HG02885 (cell line): ENCODE measurements around the gene PRKCA.

Experiments
- ATAC-seq: cut with Tn5 transposase; IDR thresholded peaks from one replicate; pipeline ENCODE4 v1.9.1; 2021; ENCODE audit warnings: mild to moderate bottlenecking; ENCODE audit not compliant: unreplicated experiment, poor library complexity

Gene PRKCA

DNA sequence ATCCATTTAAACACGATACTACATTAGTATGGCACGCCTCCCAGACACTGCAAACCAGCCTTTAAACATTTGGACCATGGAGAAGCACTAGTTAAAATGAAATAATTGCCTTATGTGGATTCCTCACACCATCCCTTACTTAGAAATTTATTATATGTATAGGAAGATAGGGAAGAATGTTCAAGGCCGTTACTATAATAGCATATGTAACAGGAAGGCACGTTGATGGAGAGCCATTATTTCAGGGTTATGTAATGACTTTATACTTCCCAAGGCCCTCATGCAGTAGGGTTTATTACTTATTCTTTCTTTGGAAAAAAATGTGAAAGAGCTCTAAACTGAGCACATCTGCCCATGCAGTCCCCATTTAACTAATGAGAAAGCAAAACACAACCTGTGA is 435.9 kb downstream of the PRKCA start:
- ATAC-seq: no peak

DNA sequence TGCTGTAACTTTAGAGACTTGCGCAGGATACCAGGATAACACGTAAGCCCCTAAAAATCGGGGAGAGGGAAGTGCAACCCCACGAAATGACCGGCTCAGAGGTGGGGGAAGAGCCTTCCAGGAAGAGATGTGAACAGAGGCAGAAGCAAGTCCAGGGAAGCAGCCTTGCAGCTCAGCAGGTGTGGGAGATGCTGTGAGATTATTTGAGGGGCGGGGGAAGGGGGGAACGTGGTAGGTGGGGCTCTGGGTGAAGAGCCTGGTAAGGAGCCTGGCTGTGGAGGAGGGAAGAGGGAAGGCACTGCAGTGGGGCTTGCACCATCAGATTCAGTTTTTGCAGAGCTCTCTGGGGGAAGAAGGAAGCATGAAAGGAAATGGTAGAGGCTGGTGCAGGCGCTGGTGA is 437.1 kb downstream of the PRKCA start:
- no peak for ATAC-seq

DNA sequence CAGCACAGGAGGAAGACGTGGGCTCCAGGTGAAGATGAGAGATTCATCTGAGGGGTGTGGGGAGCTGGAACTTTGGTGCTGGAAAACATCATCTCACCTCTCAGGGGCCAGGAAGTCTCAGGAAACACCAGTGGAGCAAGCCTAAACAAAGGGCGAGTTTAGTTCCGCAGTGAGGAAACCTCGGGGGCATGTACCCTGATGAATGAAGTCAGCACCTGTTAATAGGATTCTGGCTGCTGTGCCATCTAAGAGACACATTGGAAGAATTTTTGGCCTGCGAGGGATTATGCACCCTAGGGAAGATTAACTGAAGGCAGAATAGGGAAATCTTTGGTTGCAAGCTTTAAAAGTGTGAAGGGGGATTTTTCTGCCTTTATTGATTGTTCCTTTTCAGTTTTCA is 437.8 kb downstream of the PRKCA start:
- ATAC-seq: no peak

DNA sequence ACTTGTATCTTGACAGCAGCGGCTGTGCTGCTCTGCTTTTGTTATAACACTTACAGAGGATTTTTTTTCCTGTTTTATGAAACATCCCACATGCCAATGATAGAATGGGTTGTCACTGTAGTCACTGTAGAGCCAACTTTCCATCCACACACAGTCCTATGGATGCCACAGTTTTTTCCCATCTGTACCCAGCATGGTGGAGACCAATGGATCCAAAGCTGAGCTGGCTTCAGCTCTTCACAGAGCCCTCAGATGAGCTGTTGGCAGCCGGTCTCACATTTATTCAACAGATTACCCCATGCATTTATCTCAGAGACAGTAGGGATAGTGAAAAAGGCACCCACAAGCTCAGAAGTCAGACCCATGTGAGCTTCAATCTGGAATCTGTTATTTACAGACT is 441.1 kb downstream of the PRKCA start:
- ATAC-seq: no peak

DNA sequence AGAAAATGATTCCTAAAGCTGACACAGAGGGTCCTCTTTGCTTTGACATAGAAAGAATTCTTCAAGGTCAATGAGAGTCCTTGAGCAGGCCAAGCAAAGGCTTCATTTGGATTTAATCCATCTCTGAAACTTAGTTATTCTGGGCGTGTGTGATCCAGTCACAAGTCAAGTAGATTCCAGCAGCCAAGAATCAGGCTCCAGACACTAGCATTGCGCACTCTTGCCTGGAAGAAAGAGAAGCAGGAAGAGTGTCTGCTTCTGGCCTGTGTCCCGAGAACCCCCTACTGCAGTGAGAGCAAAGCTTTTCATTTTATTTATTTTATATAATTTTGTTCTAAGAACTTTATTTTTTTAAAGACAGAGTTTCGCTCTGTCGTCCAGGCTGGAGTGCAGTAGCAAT is 444.3 kb downstream of the PRKCA start:
- ATAC-seq: no peak

DNA sequence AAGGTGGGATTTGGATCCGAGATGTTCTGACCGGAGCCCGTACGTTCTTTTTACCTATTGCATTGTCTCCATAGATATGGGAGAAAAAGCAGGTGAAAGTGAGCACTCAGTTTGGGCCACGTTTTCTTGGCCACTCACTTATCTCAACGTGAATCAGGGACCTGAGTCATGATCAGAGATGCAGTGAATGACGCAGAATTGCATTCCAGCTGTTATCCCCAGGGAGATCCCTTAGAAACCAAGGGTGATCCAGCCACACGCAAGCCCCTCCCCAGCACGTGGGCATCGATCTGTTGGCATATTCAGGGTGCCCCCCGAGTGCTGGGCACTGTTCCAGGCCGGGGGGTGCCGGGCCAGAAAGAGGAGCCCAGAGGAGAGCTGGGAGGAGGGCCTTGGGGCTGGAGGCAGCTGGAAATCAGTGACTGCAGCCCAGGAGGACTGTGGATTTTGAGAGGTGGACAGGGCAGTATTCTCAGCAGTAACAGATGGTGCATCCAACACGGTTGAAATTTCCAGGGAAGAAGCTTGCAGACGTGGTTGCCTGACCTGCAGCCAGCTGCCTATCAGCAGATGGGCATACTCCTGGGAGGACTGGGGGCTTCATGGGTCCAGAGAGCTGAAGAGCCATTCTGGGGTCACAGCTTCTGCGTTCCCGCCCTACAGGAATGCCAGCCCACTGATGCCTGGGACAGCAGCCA is 445.3 kb downstream of the PRKCA start:
- ATAC-seq: no peak

DNA sequence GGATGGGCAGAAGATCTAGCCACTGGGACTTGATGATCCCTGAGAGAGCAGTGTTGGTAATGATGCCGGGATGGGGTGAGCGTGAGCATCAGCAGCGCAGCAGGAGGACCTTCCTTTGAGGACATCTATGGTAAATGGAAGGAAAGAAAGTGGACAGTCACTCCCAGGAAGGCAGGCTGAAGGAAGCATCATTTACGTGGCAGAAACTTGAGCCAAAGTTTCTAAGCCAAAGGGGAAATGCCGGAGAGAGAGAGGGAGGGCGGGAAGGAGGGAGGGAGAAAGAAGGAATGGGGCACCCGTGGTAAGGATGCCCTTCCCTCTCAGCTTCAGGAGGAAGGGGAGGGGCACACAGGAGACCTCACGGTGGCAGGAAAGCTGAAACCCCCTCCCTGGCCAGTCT is 446.2 kb downstream of the PRKCA start:
- no peak for ATAC-seq

DNA sequence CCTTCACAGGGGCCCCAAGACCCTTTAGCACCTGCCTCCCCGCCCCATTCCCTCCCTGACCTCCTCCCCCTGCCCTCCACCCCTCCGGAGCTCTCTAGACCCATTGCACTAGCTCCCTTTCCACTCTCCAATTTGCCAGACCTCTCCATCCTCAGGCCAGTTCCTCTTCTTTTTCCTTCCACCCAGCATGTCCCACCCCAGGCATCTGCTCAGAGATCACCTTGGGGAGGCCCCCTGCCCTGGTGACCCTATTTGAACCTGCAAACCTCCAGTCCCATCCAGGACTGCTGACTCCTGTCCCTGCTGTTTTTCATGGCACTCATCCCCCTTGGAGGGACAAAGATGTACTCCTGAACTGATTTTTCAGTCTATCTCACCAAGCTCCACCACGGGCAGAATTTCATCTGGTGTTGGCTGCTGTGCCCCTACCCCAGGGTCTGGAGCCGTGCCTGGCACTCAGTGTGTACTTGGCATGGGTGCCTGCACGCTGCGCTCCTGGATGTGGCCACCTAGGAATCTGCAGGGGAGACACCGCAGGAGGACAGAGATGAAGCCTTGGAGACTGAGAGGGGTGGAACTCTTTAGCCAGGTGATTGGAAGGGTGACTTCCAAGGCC is 446.9 kb downstream of the PRKCA start:
- no peak for ATAC-seq

DNA sequence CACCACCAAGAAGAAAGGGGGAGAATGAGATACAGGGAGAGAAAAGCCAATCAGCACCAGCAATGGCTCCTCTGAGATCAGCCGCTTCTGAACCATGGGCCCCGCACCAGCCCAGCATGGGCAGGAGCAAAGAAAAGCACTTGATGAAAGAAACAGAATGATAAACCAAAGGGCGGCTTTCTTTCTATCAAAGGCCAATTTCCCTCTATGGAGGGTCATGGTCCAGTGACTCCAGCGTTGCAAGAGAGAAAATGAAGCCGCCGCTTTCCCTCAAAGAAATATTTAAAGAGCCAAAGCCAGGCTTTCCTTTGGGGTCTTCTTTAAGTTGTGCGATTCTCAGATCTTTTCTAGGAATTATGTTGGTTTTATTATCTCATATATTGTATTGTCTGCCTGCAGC is 447.7 kb downstream of the PRKCA start:
- ATAC-seq: no peak

DNA sequence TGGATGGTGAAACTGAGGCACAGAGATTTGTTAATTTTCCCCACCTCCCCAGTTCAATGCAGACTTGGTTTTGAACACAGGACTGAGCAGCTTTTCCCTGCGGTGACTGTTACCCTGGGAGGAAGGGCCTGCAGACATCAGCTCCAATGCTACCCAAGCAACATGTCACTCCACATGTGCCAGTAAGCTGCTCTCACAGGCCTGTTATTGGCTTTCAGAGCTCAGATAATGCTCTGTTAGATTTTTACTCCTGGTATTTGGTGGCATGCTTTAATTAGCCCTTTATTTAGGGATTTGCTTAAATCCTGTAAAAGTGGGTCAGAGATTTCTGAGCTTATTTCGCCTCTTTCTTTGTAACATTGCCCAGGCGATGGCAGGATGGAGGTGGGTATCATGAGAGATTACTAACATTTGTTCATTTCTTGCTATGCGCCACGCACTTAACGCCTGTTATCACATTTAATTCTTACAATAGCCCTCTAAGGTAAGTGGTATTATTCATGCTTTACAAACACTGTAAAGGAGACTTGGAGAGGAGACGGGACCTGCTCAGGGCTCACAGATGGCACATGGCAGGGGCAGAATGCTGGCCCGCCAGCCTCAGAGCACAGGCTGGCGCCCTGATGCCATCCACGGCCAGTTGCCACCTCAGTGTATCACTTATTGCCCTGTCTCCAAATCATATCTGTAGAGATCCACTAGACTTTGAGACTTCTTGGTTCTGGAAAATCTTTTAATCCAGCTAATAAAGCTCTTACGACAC is 448.5 kb downstream of the PRKCA start:
- ATAC-seq: no peak

DNA sequence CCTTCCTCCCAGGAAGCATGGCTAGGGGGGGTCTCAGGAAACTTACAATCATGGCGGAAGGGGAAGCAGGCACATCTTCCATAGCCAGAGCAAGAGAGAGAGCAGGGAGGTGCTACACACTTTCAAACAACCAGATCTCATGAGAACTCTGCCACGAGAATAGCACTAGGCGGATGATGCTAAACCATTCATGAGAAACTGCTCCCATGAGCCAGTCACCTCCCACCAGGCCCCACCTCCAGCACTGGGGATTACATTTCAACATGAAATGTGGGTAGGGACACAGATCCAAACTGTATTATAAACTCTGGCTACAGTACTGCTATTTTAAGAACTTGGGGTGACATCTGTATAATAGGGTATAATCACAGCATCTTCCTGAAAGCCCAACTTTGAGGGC is 449.4 kb downstream of the PRKCA start:
- ATAC-seq: no peak

DNA sequence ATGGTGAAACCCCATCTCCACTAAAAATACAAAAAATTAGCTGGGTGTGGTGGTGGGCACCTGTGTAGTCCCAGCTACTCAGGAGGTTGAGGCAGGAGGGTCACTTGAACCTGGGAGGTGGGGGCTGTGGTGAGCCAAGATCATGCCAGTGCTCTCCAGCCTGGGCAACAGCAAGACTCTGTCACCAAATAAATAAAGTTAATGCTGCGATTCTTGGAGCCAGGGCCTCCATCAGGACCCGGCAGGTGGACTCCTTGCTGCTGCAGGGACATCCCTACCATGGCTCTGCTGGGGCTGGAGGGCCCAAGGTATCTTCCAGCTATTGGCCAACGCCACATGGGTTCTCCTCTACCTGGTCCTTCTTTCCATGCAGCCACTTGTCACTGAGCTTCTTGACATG is 450.0 kb downstream of the PRKCA start:
- ATAC-seq: no peak

DNA sequence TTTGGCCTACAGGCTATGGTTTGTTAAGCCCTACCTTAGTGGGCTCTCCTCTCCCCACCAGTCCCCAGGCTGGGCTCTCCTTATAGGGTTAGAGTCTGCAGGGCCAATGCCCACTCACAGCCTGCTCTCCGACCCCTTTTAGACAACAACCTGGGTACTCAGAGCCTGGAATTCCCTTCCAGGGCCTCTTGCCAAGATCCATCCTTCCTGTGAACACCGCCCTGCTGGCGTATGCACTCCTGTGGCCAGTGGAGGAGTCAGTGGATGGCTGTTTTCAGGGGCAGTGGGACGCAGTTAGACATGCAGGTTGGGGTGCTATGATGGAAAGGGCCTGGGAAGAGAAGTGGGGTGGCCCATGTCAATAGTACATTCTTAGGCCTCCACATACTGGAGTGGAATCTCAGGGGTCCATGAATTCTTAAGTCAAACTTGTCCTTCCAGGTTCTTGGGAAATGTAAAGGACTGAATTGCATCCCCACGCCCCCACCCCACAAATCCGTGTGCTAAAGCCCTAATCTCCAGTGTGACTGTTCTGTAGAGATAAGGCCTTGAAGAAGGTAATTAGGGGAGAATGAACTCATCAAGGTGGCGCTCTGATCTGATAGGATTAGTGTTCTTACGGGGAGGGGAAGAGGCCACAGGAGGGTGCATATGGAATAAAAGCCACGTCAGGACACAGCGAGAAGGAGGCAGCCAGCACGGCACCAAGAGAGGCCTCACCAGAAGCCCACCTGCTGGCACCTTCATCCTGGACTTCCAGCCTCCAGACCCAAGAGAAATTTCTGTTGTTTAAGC is 450.9 kb downstream of the PRKCA start:
- no peak for ATAC-seq

DNA sequence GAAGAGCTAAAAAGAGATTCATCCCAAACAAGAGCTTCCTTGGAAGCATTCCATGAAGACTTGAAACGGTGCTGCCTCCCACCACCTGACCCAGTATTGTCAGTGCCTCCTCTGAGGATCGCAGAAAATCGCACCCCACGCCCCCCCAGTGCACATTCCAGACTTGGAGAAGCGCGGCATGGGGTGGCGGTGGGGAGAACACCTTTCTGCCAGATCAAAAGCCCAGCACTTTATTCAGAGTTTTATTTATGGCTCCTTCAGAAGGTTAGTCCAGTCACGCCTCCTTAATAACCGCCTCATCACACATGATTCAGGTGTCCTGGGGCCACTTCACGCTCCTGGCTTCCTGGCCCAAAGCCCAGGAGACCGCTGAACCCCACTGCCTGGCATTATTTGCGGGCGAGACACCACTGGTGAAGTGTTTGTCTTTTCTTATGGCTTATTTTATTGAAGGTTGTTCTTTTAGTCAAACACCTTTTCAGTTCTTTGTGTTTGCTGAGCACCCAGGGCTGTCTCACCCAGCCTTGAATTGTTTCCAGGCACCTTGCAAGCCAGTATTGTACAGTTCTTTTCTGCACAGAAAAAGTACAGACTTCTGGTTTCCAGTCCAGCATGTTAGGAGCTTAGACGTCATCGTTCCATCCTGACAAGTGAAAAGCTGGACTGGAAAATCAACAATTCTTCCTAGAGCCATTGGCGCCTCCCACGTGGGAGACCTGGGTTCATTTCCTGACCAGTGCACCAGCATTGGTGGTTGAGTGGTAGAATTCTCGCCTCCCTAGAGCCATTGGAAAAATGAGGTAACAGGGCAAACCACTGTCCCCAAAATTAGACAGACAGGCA is 452.9 kb downstream of the PRKCA start:
- ATAC-seq: no peak

DNA sequence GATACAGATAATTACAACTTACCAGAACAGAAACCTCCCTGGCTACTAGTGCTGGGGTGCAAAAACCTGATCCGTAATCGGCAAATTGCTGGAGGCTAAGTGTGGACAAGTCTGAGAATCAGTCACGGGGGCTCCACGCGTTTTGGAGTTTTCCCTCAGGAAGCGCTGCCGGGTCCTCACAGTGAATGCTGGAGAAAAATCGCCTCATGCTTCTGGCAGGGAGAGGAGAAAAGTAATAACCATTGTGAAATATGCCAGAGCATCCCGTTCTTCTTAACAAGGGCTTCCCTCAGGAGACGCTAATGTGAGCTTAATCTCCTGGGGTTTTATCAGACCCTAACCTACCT is 453.5 kb downstream of the PRKCA start:
- ATAC-seq: no peak

DNA sequence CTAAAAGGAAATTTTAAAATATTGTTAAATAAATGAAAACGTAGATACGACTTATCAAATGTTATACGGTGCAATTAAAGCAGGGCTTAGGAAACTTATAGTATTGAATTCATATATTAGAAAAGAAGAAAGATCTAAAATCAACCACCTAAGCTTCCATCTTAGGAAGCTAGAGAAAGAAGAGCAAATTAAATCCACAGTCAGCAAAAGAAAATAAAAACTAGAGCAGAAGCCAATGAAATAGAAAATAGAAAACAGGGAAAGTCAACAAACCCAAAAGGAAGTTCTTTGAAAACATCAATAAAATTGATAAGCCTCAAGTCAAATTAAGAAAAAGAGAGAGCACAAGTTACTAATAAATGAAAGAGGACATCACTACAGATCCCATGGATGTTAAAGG is 457.9 kb downstream of the PRKCA start:
- ATAC-seq: no peak

DNA sequence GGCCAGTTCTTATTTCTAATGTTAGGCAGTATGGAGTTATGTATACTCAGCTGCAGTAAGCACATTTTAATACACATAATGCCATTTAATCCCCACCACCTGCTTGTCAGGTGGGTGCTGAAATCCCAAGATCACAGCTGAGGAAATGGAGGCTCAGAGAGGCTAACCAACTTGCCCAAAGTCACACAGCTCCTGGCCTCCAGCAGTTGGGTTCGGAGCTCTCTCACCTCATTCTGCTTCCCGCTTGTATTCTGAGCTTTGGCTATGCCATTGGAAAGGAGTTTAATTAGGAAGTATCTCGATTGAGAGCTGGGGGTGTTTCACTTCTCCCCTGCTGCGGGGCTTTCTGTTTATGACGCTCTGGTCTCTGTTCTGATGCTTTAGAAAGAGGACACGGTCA is 459.9 kb downstream of the PRKCA start:
- ATAC-seq: no peak

DNA sequence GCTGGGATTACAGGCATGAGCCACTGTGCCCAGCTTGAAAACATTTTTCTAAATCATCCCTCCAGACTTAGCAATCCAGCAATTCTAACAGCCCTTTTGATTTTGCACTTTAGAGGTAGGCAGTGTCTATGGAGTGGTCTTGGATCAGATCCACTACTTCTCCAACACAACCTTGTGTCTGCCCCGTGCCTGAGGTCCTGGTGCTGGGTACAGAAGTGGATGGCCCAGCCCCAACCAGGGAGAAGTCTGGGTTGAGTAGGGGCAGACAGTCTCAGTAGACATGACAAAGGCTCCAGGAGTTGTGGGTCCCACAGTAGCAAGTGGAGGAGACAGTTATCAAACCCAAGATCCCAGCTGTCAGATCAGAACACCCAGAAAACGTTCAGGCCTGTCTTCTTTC is 460.6 kb downstream of the PRKCA start:
- no peak for ATAC-seq

DNA sequence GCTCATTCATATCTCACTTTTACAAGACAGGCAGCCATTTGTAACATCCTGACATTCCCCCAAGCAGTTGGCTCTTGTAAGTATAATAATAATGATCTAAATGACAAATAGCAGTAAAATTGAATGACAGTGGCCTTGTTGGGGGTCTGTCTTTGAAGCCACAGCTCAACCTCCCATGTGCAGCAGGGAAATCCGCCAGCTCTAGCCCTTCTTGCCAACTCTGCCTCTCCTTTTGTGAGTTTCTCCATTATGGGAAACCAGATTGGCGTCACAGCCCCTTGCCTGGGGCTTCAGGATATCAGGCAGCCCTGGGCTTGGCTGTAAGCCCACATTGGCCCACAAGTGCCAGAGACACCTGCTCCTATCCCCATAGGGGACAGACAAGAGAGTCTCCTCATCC is 462.1 kb downstream of the PRKCA start:
- ATAC-seq: no peak
